Lung (tissue), 12 donors: Measurements from ENCODE around the gene NXF1. TPM values are rescaled to one million over a fixed set of nuclear protein-coding genes. Genes with fewer than 3 reads are reported as not detected.
"Not testable (repeated sequence)": the region's sequence is repeated elsewhere in the genome, so short reads cannot be mapped to it uniquely, and the experiment has no call there.

ENCODE experiments used
- ATAC-seq: fragments of 200-7000 bp; cut with Tn5 transposase; one replicate; pipeline ENCODE4 v1.9.1; 2020; ENCODE audit warnings: moderate number of reproducible peaks; ENCODE audit not compliant: insufficient read depth, low FRiP score
- DNase-seq, 3 donors: peaks; one replicate each; pipeline ENCODE4 v3.0.0-alpha.2; 2013 to 2017
- H3K27ac ChIP-seq, 2 donors: one replicate each; pipeline ENCODE4 v1.5.1; 2013; ENCODE audit warnings: mild to moderate bottlenecking in 2 of 2, moderate library complexity in 2 of 2, control low read depth in 1 of 2, inconsistent platforms in 1 of 2, low read depth in 1 of 2, low read length in 1 of 2
- H3K27me3 ChIP-seq, 3 donors: one replicate each; pipeline ENCODE4 v1.5.1; 2013; ENCODE audit warnings: low read length in 2 of 3; ENCODE audit not compliant: control insufficient read depth in 3 of 3, insufficient read depth in 3 of 3
- H3K36me3 ChIP-seq, 4 donors: one replicate each; pipeline ENCODE4 v1.5.1; 2013; ENCODE audit warnings: low read length in 4 of 4, mild to moderate bottlenecking in 1 of 4, moderate library complexity in 1 of 4; ENCODE audit not compliant: control insufficient read depth in 4 of 4, insufficient read depth in 4 of 4
- H3K4me1 ChIP-seq, 5 donors: one replicate each; pipeline ENCODE4 v1.5.1; 2013; ENCODE audit warnings: low read length in 5 of 5, mild to moderate bottlenecking in 2 of 5, moderate library complexity in 1 of 5; ENCODE audit not compliant: control insufficient read depth in 5 of 5, insufficient read depth in 5 of 5
- H3K4me3 ChIP-seq: one replicate; pipeline ENCODE4 v1.5.1; 2013; ENCODE audit warnings: mild to moderate bottlenecking, control low read depth, moderate library complexity
- H3K9ac ChIP-seq, 2 donors: one replicate each; pipeline ENCODE4 v1.5.1; 2013; ENCODE audit warnings: low read length in 2 of 2, control low read depth in 1 of 2; ENCODE audit not compliant: insufficient read depth in 1 of 2
- H3K9me3 ChIP-seq, 4 donors: one replicate each; pipeline ENCODE4 v1.5.1; 2013; ENCODE audit warnings: low read length in 3 of 4, mild to moderate bottlenecking in 1 of 4, moderate library complexity in 1 of 4; ENCODE audit not compliant: control insufficient read depth in 4 of 4, insufficient read depth in 3 of 4
- WGBS, 2 donors: extraction: QIAGEN DNeasy Blood & Tissue Kit; methylation state at CpG; one replicate each; pipeline ENCODE4 v1.1.7; 2013; 5-methylcytosine and 5-hydroxymethylcytosine counted together
- polyA plus RNA-seq, 2 donors: library from polyadenylated mRNA; stranded (reverse); fragments of 200-250 nt; gene quantifications; one replicate each; pipeline ENCODE4 v1.2.1, GENCODE V29; 2013
- total RNA-seq, 2 donors: library from RNA; depleted of rRNA in 1 of 2; stranded (reverse); fragments of >200 nt in 1 of 2; gene quantifications; one replicate each; pipeline ENCODE4 v1.2.1, GENCODE V29; 2014 to 2021
- TF ChIP-seq, protein P1 (sequence below): IDR thresholded peaks from 2 replicates; pipeline ENCODE4 v1.5.1; 2012; ENCODE audit warnings: mild to moderate bottlenecking; ENCODE audit errors: control extremely low read depth, extremely low read depth
- donor health status: control.
- donor health status: control.
- donor health status: Bipolar disorder and iron deficiency.
- donor health status: healthy.
- donor health status: DM: yes; HTN: yes; CAD: no.

NXF1 gene
- total and polyA plus RNA-seq, 4 donors = 62.6 to 89.4 (median 75.5) TPM

DNA sequence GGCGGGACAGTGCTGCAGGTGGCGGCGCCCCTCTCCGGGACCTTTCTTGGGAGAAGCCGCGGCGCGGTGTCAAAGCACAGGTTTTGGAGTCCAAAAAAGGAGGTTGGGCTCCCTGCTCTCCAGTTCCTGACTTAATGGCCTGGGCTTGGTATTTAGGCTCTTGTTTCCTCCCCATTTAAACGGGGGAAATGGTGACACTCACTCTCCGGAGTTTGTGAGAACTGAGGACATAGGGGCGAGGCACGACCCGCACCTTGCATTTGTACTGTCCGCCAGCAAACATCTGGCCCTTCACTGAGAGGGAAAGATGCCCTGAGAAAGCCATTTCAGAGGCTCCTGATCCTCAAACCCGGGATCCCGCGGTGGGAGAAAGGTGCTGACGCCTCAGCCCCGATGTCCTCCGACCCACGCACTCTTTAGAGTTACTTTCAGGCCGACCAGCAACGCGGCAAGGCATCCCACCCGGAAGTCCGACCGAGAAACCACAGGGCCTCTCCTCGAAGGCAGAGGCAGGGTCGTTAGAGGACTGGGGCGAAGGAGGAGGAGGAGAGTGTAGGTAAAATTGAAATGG is 37.0 kb upstream of the NXF1 start:
- TF ChIP-seq, protein P1, sequence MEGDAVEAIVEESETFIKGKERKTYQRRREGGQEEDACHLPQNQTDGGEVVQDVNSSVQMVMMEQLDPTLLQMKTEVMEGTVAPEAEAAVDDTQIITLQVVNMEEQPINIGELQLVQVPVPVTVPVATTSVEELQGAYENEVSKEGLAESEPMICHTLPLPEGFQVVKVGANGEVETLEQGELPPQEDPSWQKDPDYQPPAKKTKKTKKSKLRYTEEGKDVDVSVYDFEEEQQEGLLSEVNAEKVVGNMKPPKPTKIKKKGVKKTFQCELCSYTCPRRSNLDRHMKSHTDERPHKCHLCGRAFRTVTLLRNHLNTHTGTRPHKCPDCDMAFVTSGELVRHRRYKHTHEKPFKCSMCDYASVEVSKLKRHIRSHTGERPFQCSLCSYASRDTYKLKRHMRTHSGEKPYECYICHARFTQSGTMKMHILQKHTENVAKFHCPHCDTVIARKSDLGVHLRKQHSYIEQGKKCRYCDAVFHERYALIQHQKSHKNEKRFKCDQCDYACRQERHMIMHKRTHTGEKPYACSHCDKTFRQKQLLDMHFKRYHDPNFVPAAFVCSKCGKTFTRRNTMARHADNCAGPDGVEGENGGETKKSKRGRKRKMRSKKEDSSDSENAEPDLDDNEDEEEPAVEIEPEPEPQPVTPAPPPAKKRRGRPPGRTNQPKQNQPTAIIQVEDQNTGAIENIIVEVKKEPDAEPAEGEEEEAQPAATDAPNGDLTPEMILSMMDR = no peak
- peak overlapping the region; percentile 90 to 94 for H3K27ac ChIP-seq
- ATAC-seq (no peak), DNase-seq (peak in 1 of 3 donors; percentile 52)
- 3 to 5% methylated on average over 30 of the region's 30 CpGs for WGBS, 2 donors
- H3K9ac ChIP-seq = peak overlapping the region; percentile 67 to 94
- H3K4me1 ChIP-seq = peaks cover 0 to 17% (median 5%) of the 10 kb centered on the region in 5 donors
- no peaks in the 10 kb centered on the region for H3K27me3 ChIP-seq
- H3K4me3 ChIP-seq = no peak overlapping the region
- H3K36me3 ChIP-seq = no peaks in the 10 kb centered on the region
- H3K9me3 ChIP-seq = no peaks in the 10 kb centered on the region

DNA sequence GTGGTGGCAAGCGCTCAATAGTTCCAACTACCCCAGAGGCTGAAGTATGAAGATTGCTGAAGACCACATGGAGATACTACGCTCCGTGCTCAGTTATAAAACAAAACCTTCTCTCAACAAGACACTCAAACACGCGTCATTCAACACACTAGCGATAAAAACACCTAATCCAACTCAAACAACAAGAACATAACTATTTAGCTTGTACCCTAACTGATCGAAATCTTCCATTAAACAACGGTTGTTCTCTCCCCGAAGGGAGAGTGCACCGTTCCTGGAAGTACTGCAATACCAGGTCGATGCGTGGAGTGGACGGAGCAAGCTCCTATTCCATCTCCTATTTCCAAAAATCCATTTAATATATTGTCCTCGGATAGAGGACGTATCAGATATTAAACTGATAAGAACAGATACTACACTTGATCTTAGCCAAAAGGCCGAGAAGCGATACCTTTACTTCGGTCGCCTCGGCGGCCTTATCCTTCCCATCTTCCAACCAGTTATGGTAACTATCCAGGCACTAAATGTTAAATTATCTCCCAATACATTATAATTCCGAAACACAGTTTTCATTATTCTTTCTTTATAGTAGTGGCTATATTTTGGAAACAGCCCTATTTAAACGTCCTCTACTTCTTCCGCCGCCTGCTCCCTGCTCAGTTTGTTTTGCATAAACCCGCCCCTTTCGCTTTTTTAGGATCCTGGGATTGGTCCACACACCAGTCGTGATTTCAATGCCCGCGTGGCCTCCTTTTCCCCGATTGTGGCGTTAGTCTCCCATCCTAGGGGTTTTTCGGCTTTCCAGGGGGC is 36.3 kb upstream of the NXF1 start:
- Histone ChIP-seq H3K27ac (peak overlapping the region; percentile 90 to 97), H3K36me3 (peaks cover 0 to 3% (median 0%) of the 10 kb centered on the region in 4 donors), H3K27me3 (no peaks in the 10 kb centered on the region), H3K4me1 (peaks cover 0 to 17% (median 5%) of the 10 kb centered on the region in 5 donors), H3K9ac (peak overlapping the region; percentile 67 to 98), H3K4me3 (no peak overlapping the region), H3K9me3 (no peaks in the 10 kb centered on the region)
- WGBS, 2 donors = 0 to 1% methylated on average over 33 of the region's 33 CpGs
- ATAC-seq = peak; percentile 67
- DNase-seq = peak; percentile 90 to 99 (median 98)
- TF ChIP-seq, protein P1 = no peak

DNA sequence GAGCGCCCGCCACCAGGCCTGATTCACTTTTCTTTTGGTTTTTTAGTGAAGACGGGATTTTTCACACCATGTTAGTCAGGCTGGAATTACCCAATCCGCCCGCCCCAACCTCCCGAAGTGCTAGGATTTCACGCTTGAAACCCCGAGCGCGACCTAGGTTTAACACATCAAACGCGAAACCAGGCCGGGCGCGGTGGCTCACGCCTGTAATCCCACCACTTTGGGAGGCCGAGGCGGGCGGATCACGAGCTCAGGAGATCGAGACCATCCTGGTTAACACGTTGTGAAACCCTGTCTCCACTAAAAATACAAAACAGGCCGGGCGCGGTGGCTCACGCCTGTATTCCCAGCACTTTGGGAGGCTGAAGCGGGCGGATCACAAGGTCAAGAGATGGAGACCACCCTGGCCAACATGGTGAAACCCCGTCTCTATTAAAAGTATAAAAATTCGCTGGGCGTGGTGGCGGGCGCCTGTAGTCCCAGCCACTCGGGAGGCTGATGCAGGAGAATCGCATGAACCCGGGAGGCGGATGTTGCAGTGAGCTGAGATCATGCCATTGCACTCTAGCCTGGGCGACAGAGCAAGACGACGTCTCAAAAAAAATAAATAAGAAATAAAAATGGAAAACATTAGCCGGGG is 35.6 kb upstream of the NXF1 start:
- 0 to 1% methylated on average over 41 of the region's 41 CpGs for WGBS, 2 donors
- H3K36me3 ChIP-seq, H3K4me3 ChIP-seq, ATAC-seq, H3K27me3 ChIP-seq, H3K9me3 ChIP-seq: not testable (repeated sequence)
- H3K4me1 ChIP-seq = peaks cover 0 to 17% (median 5%) of the 10 kb centered on the region in 5 donors
- H3K9ac ChIP-seq = peak overlapping the region; percentile 50 to 98
- peak overlapping the region; percentile 90 to 97 for H3K27ac ChIP-seq
- peak in 1 of 3 donors; percentile 66 for DNase-seq
